Stimulated activated CD8-positive, alpha-beta memory T cell treated with anti-CD3 and anti-CD28 coated beads, Interleukin-15, amount 100 ng/mL, for 24 hours (primary cell): ENCODE measurements around the gene SEPTIN1.

Experiments used
- DNase-seq: peaks from one replicate; pipeline ENCODE4 v3.0.0-alpha.2; 2020; ENCODE audit warnings: low read depth

Gene SEPTIN1

GRCh38 chr16:30377050-30377811, 5.1 kb downstream of the SEPTIN1 start:
- no peak for DNase-seq

GRCh38 chr16:30376461-30376902, 5.9 kb downstream of the SEPTIN1 start:
- no peak for DNase-seq

GRCh38 chr16:30375864-30376263, 6.5 kb downstream of the SEPTIN1 start:
- DNase-seq: no peak

- DNase-seq: no peak
Observed at GRCh38 chr16:30374538-30374937, 7.8 kb downstream of the SEPTIN1 start, which contains the start of gene MYL11. Gene MYL11, plus strand, starts transcription at chr16:30374802. Its CDS starts 56 bp downstream, at chr16:30374858.

- no peak for DNase-seq
Observed at GRCh38 chr16:30372725-30373124, 9.6 kb downstream of the SEPTIN1 start.

- no peak for DNase-seq
Observed at GRCh38 chr16:30372038-30372712, 10.2 kb downstream of the SEPTIN1 start.

GRCh38 chr16:30371248-30371816, 11.0 kb downstream of the SEPTIN1 start:
- no peak for DNase-seq

- DNase-seq: peak; percentile 88
Observed at GRCh38 chr16:30370456-30371247, 11.7 kb downstream of the SEPTIN1 start, which contains the start of gene TBC1D10B. Gene TBC1D10B, minus strand, starts transcription at chr16:30370494. Its CDS starts 311 bp downstream, at chr16:30370183.

- no peak for DNase-seq
Observed at GRCh38 chr16:30369938-30370455, 12.4 kb downstream of the SEPTIN1 start.

GRCh38 chr16:30369091-30369937, 13.0 kb downstream of the SEPTIN1 start:
- no peak for DNase-seq

- no peak for DNase-seq
Observed at GRCh38 chr16:30368792-30369090, 13.6 kb downstream of the SEPTIN1 start.

GRCh38 chr16:30368122-30368791, 14.1 kb downstream of the SEPTIN1 start:
- no peak for DNase-seq

- DNase-seq: no peak
Observed at GRCh38 chr16:30367349-30368009, 14.9 kb downstream of the SEPTIN1 start.

GRCh38 chr16:30366511-30366910, 15.8 kb downstream of the SEPTIN1 start:
- no peak for DNase-seq

GRCh38 chr16:30365200-30365599, 17.2 kb downstream of the SEPTIN1 start:
- DNase-seq: no peak

GRCh38 chr16:30361180-30361579, 21.2 kb downstream of the SEPTIN1 start:
- no peak for DNase-seq

GRCh38 chr16:30359871-30360170, 22.5 kb downstream of the SEPTIN1 start:
- no peak for DNase-seq

- no peak for DNase-seq
Observed at GRCh38 chr16:30358990-30359870, 23.1 kb downstream of the SEPTIN1 start.

GRCh38 chr16:30358577-30358936, 23.8 kb downstream of the SEPTIN1 start:
- DNase-seq: no peak
